HepG2 (cell line): Measurements from ENCODE around the gene PHF23. TPM values are rescaled to one million over a fixed set of nuclear protein-coding genes. Genes with fewer than 3 reads are reported as not detected.
A peak's percentile ranks its signal among the peaks of the same experiment; 100 is the strongest.

Experiments
- ATF3 ChIP-seq: sonication (generic); formaldehyde crosslinking; IDR thresholded peaks from 2 replicates; pipeline ENCODE4 v1.4.0; 2020; ENCODE audit warnings: missing genetic modification reagents
- EZH2 ChIP-seq: conservative IDR thresholded peaks from 2 replicates; pipeline ENCODE4 v1.6.1; 2012; ENCODE audit warnings: mild to moderate bottlenecking, low read depth, low read length, moderate library complexity
- FOSL1 ChIP-seq: sonication (generic); formaldehyde crosslinking; IDR thresholded peaks from 2 replicates; pipeline ENCODE4 v1.9.0; 2021; ENCODE audit warnings: missing genetic modification reagents, borderline replicate concordance
- HDAC6 ChIP-seq: fragments of 200-600 bp; sonication (generic); IDR thresholded peaks from 2 replicates; pipeline ENCODE4 v1.7.0; 2017; ENCODE audit warnings: mild to moderate bottlenecking, antibody characterized with exemption, low read length, low read depth
- HES4 ChIP-seq: sonication (generic); formaldehyde crosslinking; IDR thresholded peaks from 2 replicates; pipeline ENCODE4 v1.9.0; 2021; ENCODE audit warnings: mild to moderate bottlenecking, missing genetic modification reagents, borderline replicate concordance
- RNF2 ChIP-seq: fragments of 450-650 bp; conservative IDR thresholded peaks from 2 replicates; pipeline ENCODE4 v1.6.1; 2016; ENCODE audit warnings: low read depth
- TRAFD1 ChIP-seq: sonication (generic); formaldehyde crosslinking; IDR thresholded peaks from 2 replicates; pipeline ENCODE4 v1.5.1; 2020; ENCODE audit warnings: missing genetic modification reagents, mild to moderate bottlenecking, borderline replicate concordance
- ZNF251 ChIP-seq: sonication (generic); formaldehyde crosslinking; IDR thresholded peaks from 2 replicates; pipeline ENCODE4 v1.9.0; 2021; ENCODE audit warnings: mild to moderate bottlenecking, missing genetic modification reagents
- ZNF260 ChIP-seq: sonication (generic); formaldehyde crosslinking; IDR thresholded peaks from 2 replicates; pipeline ENCODE4 v1.4.0; 2020; ENCODE audit warnings: missing genetic modification reagents, low read depth, mild to moderate bottlenecking, borderline replicate concordance
- ZNF318 ChIP-seq: sonication (generic); formaldehyde crosslinking; IDR thresholded peaks from 2 replicates; pipeline ENCODE4 v1.4.0; 2020; ENCODE audit warnings: mild to moderate bottlenecking, missing genetic modification reagents
- ZNF354B ChIP-seq: sonication (generic); formaldehyde crosslinking; IDR thresholded peaks from 2 replicates; pipeline ENCODE4 v1.8.0; 2022; ENCODE audit warnings: mild to moderate bottlenecking, missing genetic modification reagents
- polyA plus RNA-seq, 8 experiments: library from polyadenylated mRNA; depleted of rRNA in 3 of 8; stranded (reverse) in 7 of 8; unstranded in 1 of 8; fragments of >200 nt; fragmentation: Illumina TruSeq in 4 of 8; extraction: Trizol in 4 of 8; gene quantifications; 2 replicates each; pipeline versions ENCODE4 v1.2.1 to v1.2.3, GENCODE V29; 2011 to 2016; ENCODE audit warnings: low read depth in 4 of 8, missing spikeins in 1 of 8, mixed read lengths in 1 of 8; ENCODE audit not compliant: insufficient read depth in 1 of 8
- total RNA-seq, 5 experiments: library from RNA; depleted of rRNA; stranded (reverse); fragments of >200 nt; fragmentation: Illumina TruSeq; extraction: Trizol; gene quantifications; 2 replicates each; pipeline ENCODE4 v1.2.3, GENCODE V29; 2016; ENCODE audit warnings: low read depth in 1 of 5
- TF ChIP-seq, protein P1 (sequence below), 2 experiments: sonication (generic) in 1 of 2; formaldehyde crosslinking in 1 of 2; IDR thresholded peaks; 2 replicates each; pipeline versions ENCODE4 v1.4.0 to v1.6.1; 2016 to 2020; ENCODE audit warnings: borderline replicate concordance in 1 of 2, low read depth in 1 of 2, mild to moderate bottlenecking in 1 of 2, missing genetic modification reagents in 1 of 2

Gene PHF23
- total and polyA plus RNA-seq, 2 of the 13 experiments (the other 11 are each of a cell fraction or from before 2014, with no cell fraction given): 27.6 to 33.2 TPM

DNA sequence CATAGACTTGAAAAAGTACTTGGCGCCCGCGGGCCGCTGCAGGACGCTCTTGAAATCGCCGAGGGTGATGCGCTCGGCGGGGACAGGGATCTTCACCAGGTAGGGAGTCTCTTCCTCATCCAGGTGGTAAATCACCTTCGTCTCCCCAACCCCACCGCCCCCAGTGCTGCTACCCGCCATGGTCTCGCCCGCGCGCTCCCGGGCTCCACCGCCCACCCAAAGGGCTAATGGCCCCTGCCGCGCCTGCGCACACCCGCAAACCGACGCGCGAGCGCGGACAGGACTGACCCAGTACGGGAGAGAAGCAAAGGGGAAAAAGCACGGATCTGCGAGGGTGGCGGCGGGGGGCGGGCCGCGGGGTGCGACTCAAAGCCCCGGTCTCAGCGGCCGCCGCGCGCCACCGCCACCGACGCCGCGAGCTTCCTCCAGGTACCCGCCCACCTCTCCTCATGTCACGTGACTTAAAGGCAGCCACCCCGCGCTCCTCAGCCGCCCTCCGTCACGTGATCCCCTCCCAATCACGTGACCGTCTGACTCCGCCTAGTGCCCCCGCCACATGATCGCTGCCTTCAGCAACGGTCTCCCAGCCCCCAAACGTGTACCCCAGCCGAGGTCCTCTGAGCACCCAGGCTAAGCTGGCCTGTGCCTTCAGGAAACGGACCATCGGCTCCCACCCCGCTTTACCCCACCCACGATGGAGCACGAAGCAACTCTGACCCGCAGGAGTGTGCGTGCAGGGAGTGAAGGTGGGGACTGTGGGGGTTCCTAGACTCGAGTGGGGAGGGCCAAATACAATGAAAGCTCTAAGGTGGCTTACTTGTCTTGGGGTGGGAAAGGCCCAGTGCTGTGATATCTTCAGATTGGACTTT is 4.9 kb downstream of the PHF23 start, which contains the start of gene DVL2 (continued):
- TF ChIP-seq ATF3: no peak; the same call in none of the 2 replicates
- peak; percentile 100 for TF ChIP-seq ZNF318 (CRISPR knock-in tag)
- TF ChIP-seq ZNF354B: no peak
- TF ChIP-seq FOSL1 (CRISPR knock-in tag): no peak
- TF ChIP-seq HDAC6: no peak
- TF ChIP-seq RNF2: no peak
- no peak for TF ChIP-seq EZH2
- TF ChIP-seq, protein P1, sequence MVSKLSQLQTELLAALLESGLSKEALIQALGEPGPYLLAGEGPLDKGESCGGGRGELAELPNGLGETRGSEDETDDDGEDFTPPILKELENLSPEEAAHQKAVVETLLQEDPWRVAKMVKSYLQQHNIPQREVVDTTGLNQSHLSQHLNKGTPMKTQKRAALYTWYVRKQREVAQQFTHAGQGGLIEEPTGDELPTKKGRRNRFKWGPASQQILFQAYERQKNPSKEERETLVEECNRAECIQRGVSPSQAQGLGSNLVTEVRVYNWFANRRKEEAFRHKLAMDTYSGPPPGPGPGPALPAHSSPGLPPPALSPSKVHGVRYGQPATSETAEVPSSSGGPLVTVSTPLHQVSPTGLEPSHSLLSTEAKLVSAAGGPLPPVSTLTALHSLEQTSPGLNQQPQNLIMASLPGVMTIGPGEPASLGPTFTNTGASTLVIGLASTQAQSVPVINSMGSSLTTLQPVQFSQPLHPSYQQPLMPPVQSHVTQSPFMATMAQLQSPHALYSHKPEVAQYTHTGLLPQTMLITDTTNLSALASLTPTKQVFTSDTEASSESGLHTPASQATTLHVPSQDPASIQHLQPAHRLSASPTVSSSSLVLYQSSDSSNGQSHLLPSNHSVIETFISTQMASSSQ (IDR thresholded peaks at IDR 0.05; ENCODE audit: low read depth): peak; percentile 35; the same call in 1 of the 2 replicates
- TF ChIP-seq, protein P1 (CRISPR knock-in tag; IDR thresholded peaks at IDR 0.05; ENCODE audit: borderline replicate concordance): peak; percentile 72; the same call in 1 of the 2 replicates
- TF ChIP-seq ZNF260 (CRISPR knock-in tag): no peak
- 0 out of 2 replicates have a peak, but pooled peaks have one; percentile 85 for TF ChIP-seq ZNF251
- 0 out of 2 replicates have a peak, but pooled peaks have one; percentile 32 for TF ChIP-seq HES4 (CRISPR knock-in tag)
- TF ChIP-seq TRAFD1 (CRISPR knock-in tag): no peak
